HG03045 (cell line): ENCODE results near the gene UQCC3.
A peak's percentile ranks its signal among the peaks of the same experiment; 100 is the strongest.
"Not testable (repeated sequence)": the region's sequence is repeated elsewhere in the genome, so short reads cannot be mapped to it uniquely, and the experiment has no call there.

Experiments
- ATAC-seq: cut with Tn5 transposase; IDR thresholded peaks from one replicate; pipeline ENCODE4 v1.9.1; 2021; ENCODE audit warnings: mild to moderate bottlenecking, moderate library complexity; ENCODE audit not compliant: unreplicated experiment

UQCC3 gene

GRCh38 chr11:62671608-62672389, at the start of gene UQCC3, which contains the start of gene LBHD1:
Gene UQCC3, plus strand, starts transcription at chr11:62671673. Its CDS starts 73 bp downstream, at chr11:62671746.
Gene LBHD1, minus strand, starts transcription at chr11:62672267. Its CDS starts 2,236 bp downstream, at chr11:62670031.
- ATAC-seq = peak; percentile 47

- ATAC-seq = no peak
These were observed 48.9 kb upstream of the UQCC3 start for GRCh38 chr11:62622476-62623089.

GRCh38 chr11:62627713-62628112, 43.8 kb upstream of the UQCC3 start:
- ATAC-seq = no peak

GRCh38 chr11:62632492-62632891, 39.0 kb upstream of the UQCC3 start:
- ATAC-seq = no peak

- no peak for ATAC-seq
These were observed 27.3 kb upstream of the UQCC3 start for GRCh38 chr11:62644220-62644619.

GRCh38 chr11:62645671-62645945, 25.9 kb upstream of the UQCC3 start:
- no peak for ATAC-seq

GRCh38 chr11:62645946-62646824, 25.3 kb upstream of the UQCC3 start, which contains the start of gene GANAB:
Gene GANAB, minus strand, starts transcription at chr11:62646613. Its CDS starts 14 bp downstream, at chr11:62646599.
- peak; percentile 91 for ATAC-seq

- no peak for ATAC-seq
These were observed 24.5 kb upstream of the UQCC3 start for GRCh38 chr11:62646825-62647608.

- ATAC-seq = no peak
These were observed 23.9 kb upstream of the UQCC3 start for GRCh38 chr11:62647609-62648005.

GRCh38 chr11:62648185-62648966, 23.1 kb upstream of the UQCC3 start:
- ATAC-seq = no peak

- ATAC-seq = no peak
These were observed 22.5 kb upstream of the UQCC3 start for GRCh38 chr11:62648967-62649364.

GRCh38 chr11:62649486-62649885, 22.0 kb upstream of the UQCC3 start:
- ATAC-seq = no peak

GRCh38 chr11:62650283-62650682, 21.2 kb upstream of the UQCC3 start:
- not testable (repeated sequence) for ATAC-seq

GRCh38 chr11:62652161-62653006, 19.1 kb upstream of the UQCC3 start:
- peak; percentile 9 for ATAC-seq

- ATAC-seq = no peak
These were observed 17.2 kb upstream of the UQCC3 start for GRCh38 chr11:62654297-62654696.

GRCh38 chr11:62656796-62657429, 14.6 kb upstream of the UQCC3 start:
- no peak for ATAC-seq

- peak; percentile 24 for ATAC-seq
These were observed 6.9 kb upstream of the UQCC3 start for GRCh38 chr11:62664405-62665074.

GRCh38 chr11:62665075-62665598, 6.3 kb upstream of the UQCC3 start, which contains the start of the genes C11orf98 and CSKMT:
Gene C11orf98, minus strand, starts transcription at chr11:62665210. Its CDS starts 41 bp downstream, at chr11:62665169.
Gene CSKMT, plus strand, starts transcription at chr11:62665312. Its CDS starts 568 bp downstream, at chr11:62665880.
- peak; percentile 79 for ATAC-seq
